ENCODE measurements around the gene AGPAT2.

AGPAT2 gene

GRCh38 chr9:136700304-136700703 is 13.0 kb upstream of the AGPAT2 start:
- no peak for DNase-seq

GRCh38 chr9:136698635-136699246 is 11.5 kb upstream of the AGPAT2 start:
- DNase-seq: no peak

- DNase-seq: no peak
These were observed 10.7 kb upstream of the AGPAT2 start for GRCh38 chr9:136697821-136698526.

GRCh38 chr9:136697146-136697820 is 10.0 kb upstream of the AGPAT2 start:
- no peak for DNase-seq

- DNase-seq: no peak
These were observed 9.2 kb upstream of the AGPAT2 start for GRCh38 chr9:136696502-136696901.

GRCh38 chr9:136695955-136696354 is 8.7 kb upstream of the AGPAT2 start:
- no peak for DNase-seq

GRCh38 chr9:136695435-136695895 is 8.2 kb upstream of the AGPAT2 start:
- DNase-seq: no peak

- no peak for DNase-seq
These were observed 7.6 kb upstream of the AGPAT2 start for GRCh38 chr9:136694872-136695247.

DNA sequence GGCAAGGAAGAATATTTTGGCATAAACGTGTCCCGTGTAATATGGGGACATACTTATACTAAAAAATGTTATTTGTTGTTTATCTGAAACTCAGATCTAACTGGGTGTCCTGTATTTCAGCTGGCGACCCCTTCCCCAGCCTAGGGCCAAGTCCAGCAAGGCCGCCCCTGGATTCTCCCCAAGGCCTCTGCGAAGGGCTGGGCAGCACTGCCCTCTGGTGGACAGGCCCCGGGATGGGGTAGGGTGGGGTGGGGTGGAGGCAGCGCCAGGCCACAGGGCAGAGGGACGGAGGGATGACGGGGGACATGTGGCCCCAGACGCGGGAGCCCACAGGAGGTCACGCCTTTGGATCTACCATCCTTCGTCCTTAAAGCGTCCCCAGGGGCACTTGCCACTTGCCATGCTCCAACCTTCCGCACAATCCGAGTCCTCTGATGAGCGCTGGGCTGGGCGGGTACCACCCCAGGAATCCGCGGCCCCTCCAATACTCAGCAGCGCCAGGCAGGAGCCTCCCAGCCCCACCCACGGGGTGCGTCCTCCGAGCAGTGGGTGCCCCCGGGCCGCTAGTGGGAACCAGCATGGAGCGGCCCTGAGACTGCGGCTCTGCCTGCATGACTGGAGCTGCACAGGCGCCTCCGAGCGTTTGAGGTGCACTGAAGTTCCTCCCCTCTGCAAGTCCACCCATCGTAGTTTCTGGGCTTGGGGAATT is 7.1 kb upstream of the AGPAT2 start:
- peak; percentile 59 to 66 for DNase-seq

- DNase-seq: peak in 1 of 2 experiments; percentile 46
These were observed 6.4 kb upstream of the AGPAT2 start for GRCh38 chr9:136693490-136694162.

GRCh38 chr9:136693135-136693489 is 5.9 kb upstream of the AGPAT2 start:
- DNase-seq: no peak

GRCh38 chr9:136692185-136693134 is 5.2 kb upstream of the AGPAT2 start:
- no peak for DNase-seq

DNA sequence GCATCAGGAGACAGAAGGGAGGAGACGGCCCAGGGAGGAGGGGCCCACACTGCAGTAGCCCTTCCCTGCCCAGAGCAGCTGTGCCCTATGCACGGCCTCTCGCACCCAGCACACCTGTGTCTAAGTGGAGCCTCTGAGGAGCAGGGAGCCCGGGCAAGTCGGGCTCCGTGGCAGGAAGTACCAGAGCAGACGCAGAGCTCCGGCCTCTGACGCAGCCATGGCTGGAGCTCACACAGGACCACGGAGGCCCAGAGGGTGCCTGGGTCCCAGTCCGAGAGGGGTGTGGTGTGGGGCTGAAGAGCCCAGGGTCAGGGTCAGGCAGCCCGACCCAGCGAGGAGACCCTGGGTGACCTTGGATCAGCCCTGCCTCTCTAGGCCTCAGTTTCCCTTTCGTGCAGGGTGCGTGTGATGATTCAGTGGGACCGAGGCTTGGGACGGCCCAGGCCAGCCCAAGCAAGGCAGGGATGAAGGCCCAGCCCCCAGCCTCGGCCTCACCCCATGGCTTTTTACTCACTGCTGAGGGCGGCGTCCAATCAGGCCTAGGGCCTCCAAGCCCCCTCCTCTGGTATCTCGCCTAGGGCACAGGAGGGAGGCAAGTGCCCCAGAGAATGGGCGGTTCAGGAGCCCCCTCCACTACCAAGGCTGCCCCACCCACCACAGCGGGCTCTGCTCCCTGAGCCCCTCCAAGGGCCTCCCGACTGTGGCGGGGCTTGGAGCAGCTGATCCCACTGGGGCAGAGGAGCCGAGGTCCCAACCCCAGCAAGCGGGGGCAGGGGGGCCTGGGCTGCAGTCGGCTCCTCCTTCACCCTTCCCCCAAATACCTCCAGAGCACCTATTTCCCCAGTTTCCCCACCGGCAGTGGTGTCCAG is 4.3 kb upstream of the AGPAT2 start:
- no peak for DNase-seq

DNA sequence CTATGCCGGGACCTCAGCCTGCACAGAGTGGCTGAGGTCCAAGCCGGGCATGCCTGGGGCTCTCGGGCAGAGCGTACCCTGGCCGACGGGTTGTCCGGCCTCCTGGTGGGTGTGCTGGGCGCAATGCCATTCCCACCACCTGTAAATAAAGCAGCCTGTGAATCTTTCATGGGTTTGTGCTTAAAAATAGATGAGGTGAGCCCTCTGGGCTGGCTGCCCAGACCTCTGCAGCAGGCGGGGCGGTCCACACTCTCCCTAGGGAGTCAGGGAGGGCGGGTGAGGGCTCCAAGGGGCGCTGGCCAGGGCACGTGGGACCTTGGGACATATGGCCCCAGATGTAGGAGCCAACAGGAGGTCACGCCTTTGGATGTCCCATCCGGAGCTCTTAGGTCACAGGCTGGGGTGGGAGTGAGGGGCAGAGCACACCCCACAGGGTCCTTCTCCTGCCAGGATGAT is 3.6 kb upstream of the AGPAT2 start:
- no peak for DNase-seq

GRCh38 chr9:136690104-136690805 is 3.0 kb upstream of the AGPAT2 start:
- no peak for DNase-seq

GRCh38 chr9:136689108-136689460 is 1.8 kb upstream of the AGPAT2 start:
- DNase-seq: no peak

DNA sequence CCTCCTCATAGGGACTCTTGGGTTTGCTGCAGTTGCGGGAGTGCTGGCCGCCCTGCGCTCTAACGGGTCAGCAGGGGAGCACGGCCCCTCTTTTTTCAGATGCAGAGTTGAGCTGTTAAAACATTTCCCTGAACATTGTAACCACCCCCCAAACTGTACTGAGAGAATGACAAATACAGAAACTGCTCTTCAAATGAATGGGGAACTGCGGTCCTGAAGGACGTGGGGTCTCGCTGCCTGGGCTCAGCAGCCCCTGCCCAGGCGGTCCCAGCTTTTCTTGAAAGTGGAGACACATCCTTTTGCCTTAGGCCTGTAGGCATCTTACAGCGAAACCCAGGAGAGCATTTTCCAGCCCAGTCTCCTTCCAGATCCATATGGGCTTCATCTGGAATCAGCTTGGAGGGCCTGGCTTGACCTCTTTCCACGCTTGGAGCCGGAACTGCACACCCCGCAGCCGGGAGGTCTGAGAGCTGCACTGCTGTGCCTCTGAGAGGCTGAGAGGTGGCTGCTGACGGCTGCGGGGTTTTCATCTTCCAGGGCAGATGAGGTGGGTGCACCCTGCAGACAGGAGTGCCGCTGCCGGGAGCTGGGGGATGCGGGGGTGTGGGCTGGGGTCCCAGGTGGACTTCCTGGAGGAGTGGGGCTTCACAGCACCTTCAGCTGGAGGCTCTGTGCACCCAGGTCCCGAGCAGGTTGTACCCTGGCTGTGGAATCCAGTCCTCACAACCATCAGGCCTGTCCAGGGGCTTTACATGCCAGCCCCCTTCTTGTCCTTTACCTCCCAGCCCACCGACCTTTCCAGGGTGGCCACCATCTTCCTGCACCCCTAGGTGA is 1.2 kb upstream of the AGPAT2 start:
- DNase-seq: no peak

- DNase-seq: no peak
These were observed 515 bp upstream of the AGPAT2 start for GRCh38 chr9:136687721-136688223.

DNA sequence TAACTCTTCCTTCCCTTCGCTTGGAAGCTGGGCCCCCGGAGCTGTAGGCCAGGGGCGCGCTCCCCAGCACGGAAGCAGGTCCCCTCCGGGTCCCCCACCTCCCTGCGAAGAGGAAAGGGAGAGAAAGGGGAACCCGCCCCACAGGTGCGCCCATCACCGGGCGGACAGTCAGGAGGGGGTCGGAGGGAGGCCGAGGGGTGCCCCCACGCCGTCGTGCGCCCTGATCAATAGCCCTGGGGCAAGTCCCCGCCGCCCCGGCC is 793 bp downstream of the AGPAT2 start:
- no peak for DNase-seq
